Neural cell (in vitro differentiated cells): Measurements from ENCODE around the gene JAZF1. TPM values are rescaled to one million over a fixed set of nuclear protein-coding genes. Genes with fewer than 3 reads are reported as not detected.

ENCODE experiments used
- H2AFZ ChIP-seq: fragments of 200-600, 300-800 bp; sonication (generic), shearing (Covaris generic); 2 replicates; pipeline ENCODE4 v1.6.0; 2014; ENCODE audit warnings: low read depth, mild to moderate bottlenecking, antibody characterized with exemption, low read length, moderate library complexity
- H3F3A ChIP-seq: fragments of 200-600 bp; shearing (Covaris generic); 2 replicates; pipeline ENCODE4 v1.6.1; 2016; ENCODE audit warnings: mild to moderate bottlenecking, moderate library complexity, mixed read lengths, antibody characterized with exemption, low read length; ENCODE audit not compliant: insufficient read depth, poor library complexity, severe bottlenecking
- H3K27ac ChIP-seq: fragments of 200-600, 300-800 bp; sonication (generic), shearing (Covaris generic); 2 replicates; pipeline ENCODE4 v1.5.1; 2014; ENCODE audit warnings: mild to moderate bottlenecking, low read length, moderate library complexity
- H3K27me3 ChIP-seq: fragments of 300-800, 200-600 bp; sonication (generic), shearing (Covaris generic); 2 replicates; pipeline ENCODE4 v1.6.0; 2014; ENCODE audit warnings: mild to moderate bottlenecking, low read depth, low read length, moderate library complexity; ENCODE audit not compliant: insufficient read depth
- H3K36me3 ChIP-seq: fragments of 300-800, 200-600 bp; sonication (generic), shearing (Covaris generic); 2 replicates; pipeline ENCODE4 v1.5.1; 2014; ENCODE audit warnings: mild to moderate bottlenecking, antibody characterized with exemption, low read length, moderate library complexity; ENCODE audit not compliant: insufficient read depth
- H3K4me2 ChIP-seq: fragments of 300-800, 200-600 bp; sonication (generic), shearing (Covaris generic); 2 replicates; pipeline ENCODE4 v1.6.0; 2014; ENCODE audit warnings: mild to moderate bottlenecking, low read length
- H3K4me3 ChIP-seq: fragments of 300-800, 200-600 bp; sonication (generic), shearing (Covaris generic); 2 replicates; pipeline ENCODE4 v1.5.1; 2014; ENCODE audit warnings: mild to moderate bottlenecking, low read length, moderate library complexity
- H3K79me2 ChIP-seq: fragments of 200-600 bp; shearing (Covaris generic); replicated peaks from 2 replicates; pipeline ENCODE4 v1.6.0; 2014; ENCODE audit warnings: mild to moderate bottlenecking, low read length, moderate library complexity; ENCODE audit not compliant: insufficient read depth
- H3K9ac ChIP-seq: fragments of 300-800, 200-600 bp; sonication (generic), shearing (Covaris generic); 2 replicates; pipeline ENCODE4 v1.6.1; 2016; ENCODE audit warnings: mild to moderate bottlenecking, low read length, mixed read lengths
- H3K9me2 ChIP-seq: fragments of 200-600 bp; shearing (Covaris generic); 2 replicates; pipeline ENCODE4 v1.6.1; 2016; ENCODE audit warnings: mild to moderate bottlenecking, low read length, mixed read lengths; ENCODE audit not compliant: insufficient read depth
- H3K9me3 ChIP-seq: fragments of 200-600, 300-800 bp; sonication (generic), shearing (Covaris generic); 2 replicates; pipeline ENCODE4 v1.6.1; 2016; ENCODE audit warnings: mild to moderate bottlenecking, mixed run types, low read length, moderate library complexity, mixed read lengths
- H4K20me1 ChIP-seq: fragments of 200-600 bp; shearing (Covaris generic); 2 replicates; pipeline ENCODE4 v1.6.1; 2016; ENCODE audit warnings: mild to moderate bottlenecking, mixed run types; ENCODE audit not compliant: insufficient read depth
- EP300 ChIP-seq: fragments of 450-650 bp; conservative IDR thresholded peaks from 2 replicates; pipeline ENCODE4 v1.6.1; 2014; ENCODE audit warnings: antibody characterized with exemption, mild to moderate bottlenecking, moderate library complexity; ENCODE audit not compliant: poor library complexity, severe bottlenecking
- EZH2 ChIP-seq: fragments of 200-600, 300-800 bp; shearing (Covaris generic), sonication (generic); IDR thresholded peaks from 2 replicates; pipeline ENCODE4 v1.6.1; 2014; ENCODE audit warnings: antibody characterized with exemption, low read length, borderline replicate concordance, mild to moderate bottlenecking; ENCODE audit not compliant: insufficient read depth, poor library complexity, severe bottlenecking
- MXI1 ChIP-seq: fragments of 450-650 bp; conservative IDR thresholded peaks from 2 replicates; pipeline ENCODE4 v1.6.1; 2014; ENCODE audit warnings: antibody characterized with exemption, mild to moderate bottlenecking; ENCODE audit not compliant: poor library complexity, severe bottlenecking
- POLR2AphosphoS5 ChIP-seq: IDR thresholded peaks from 2 replicates; pipeline ENCODE4 v1.6.1; 2012
- RAD21 ChIP-seq: fragments of 450-650 bp; conservative IDR thresholded peaks from 2 replicates; pipeline ENCODE4 v1.6.1; 2014; ENCODE audit warnings: antibody characterized with exemption, mild to moderate bottlenecking, moderate library complexity
- SMC3 ChIP-seq: fragments of 450-650 bp; conservative IDR thresholded peaks from 2 replicates; pipeline ENCODE4 v1.6.1; 2014; ENCODE audit warnings: antibody characterized with exemption, mild to moderate bottlenecking, moderate library complexity; ENCODE audit not compliant: poor library complexity
- TAF1 ChIP-seq: IDR thresholded peaks from 2 replicates; pipeline ENCODE4 v1.6.1; 2012; ENCODE audit warnings: low read depth
- polyA plus RNA-seq: library from polyadenylated mRNA; depleted of rRNA; stranded (reverse); fragments of >200 nt; gene quantifications from 2 replicates; pipeline ENCODE4 v1.2.3, GENCODE V29; 2014
- TF ChIP-seq, protein P1 (sequence below): IDR thresholded peaks from 2 replicates; pipeline ENCODE4 v1.6.1; 2012; ENCODE audit warnings: borderline replicate concordance
- TF ChIP-seq, protein P2 (sequence below): fragments of 450-650 bp; IDR thresholded peaks from 2 replicates; pipeline ENCODE4 v1.5.1; 2014; ENCODE audit warnings: antibody characterized with exemption, mild to moderate bottlenecking, moderate library complexity; ENCODE audit not compliant: poor library complexity, severe bottlenecking

JAZF1 gene
- polyA plus RNA-seq, 1 donor from 2014 or later = 29.5 TPM

- H3K4me3 ChIP-seq = no peak overlapping the region
- no peaks in the 10 kb centered on the region for H3K79me2 ChIP-seq
- H3K9ac ChIP-seq = no peak overlapping the region
- no peaks in the 10 kb centered on the region for H3K27me3 ChIP-seq
- no peaks in the 10 kb centered on the region for H3K36me3 ChIP-seq
- no peaks in the 10 kb centered on the region for H3F3A ChIP-seq
- no peaks in the 10 kb centered on the region for H3K9me3 ChIP-seq
- H3K4me2 ChIP-seq = no peak overlapping the region
- TF ChIP-seq RAD21 = no peak
- TF ChIP-seq SMC3 = no peak
- no peak for TF ChIP-seq EZH2
- TF ChIP-seq TAF1 = no peak
- no peak for TF ChIP-seq MXI1
- TF ChIP-seq POLR2AphosphoS5 = no peak
- TF ChIP-seq, protein P1, sequence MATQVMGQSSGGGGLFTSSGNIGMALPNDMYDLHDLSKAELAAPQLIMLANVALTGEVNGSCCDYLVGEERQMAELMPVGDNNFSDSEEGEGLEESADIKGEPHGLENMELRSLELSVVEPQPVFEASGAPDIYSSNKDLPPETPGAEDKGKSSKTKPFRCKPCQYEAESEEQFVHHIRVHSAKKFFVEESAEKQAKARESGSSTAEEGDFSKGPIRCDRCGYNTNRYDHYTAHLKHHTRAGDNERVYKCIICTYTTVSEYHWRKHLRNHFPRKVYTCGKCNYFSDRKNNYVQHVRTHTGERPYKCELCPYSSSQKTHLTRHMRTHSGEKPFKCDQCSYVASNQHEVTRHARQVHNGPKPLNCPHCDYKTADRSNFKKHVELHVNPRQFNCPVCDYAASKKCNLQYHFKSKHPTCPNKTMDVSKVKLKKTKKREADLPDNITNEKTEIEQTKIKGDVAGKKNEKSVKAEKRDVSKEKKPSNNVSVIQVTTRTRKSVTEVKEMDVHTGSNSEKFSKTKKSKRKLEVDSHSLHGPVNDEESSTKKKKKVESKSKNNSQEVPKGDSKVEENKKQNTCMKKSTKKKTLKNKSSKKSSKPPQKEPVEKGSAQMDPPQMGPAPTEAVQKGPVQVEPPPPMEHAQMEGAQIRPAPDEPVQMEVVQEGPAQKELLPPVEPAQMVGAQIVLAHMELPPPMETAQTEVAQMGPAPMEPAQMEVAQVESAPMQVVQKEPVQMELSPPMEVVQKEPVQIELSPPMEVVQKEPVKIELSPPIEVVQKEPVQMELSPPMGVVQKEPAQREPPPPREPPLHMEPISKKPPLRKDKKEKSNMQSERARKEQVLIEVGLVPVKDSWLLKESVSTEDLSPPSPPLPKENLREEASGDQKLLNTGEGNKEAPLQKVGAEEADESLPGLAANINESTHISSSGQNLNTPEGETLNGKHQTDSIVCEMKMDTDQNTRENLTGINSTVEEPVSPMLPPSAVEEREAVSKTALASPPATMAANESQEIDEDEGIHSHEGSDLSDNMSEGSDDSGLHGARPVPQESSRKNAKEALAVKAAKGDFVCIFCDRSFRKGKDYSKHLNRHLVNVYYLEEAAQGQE = no peak
- TF ChIP-seq EP300 = no peak
- no peak overlapping the region for H3K27ac ChIP-seq
- no peaks in the 10 kb centered on the region for H4K20me1 ChIP-seq
- no peaks in the 10 kb centered on the region for H3K9me2 ChIP-seq
- H2AFZ ChIP-seq = no peak overlapping the region
Observed at GRCh38 chr7:28006491-28006890, 174.1 kb downstream of the JAZF1 start.

DNA sequence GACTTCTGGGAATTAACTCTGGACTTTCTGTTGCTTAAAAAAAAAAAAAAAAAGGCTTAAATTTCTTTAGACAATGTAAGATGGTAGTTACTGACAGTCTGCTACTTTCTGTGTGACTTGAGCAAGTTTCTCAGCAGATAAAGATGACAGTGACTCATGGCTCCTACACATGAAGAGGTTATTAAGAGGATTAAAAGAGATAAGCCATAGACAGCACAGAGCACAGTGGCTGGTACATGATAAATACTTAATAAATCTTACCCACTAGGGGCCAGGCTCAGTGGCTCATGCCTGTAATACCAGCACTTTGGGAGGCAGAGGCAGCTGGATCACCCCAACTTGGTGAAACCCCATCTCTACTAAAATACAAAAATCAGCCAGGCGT, 174.8 kb downstream of the JAZF1 start:
- no peaks in the 10 kb centered on the region for H3K27me3 ChIP-seq
- H3K4me2 ChIP-seq = no peak overlapping the region
- no peaks in the 10 kb centered on the region for H4K20me1 ChIP-seq
- H2AFZ ChIP-seq = no peak overlapping the region
- no peak overlapping the region for H3K4me3 ChIP-seq
- H3K36me3 ChIP-seq = no peaks in the 10 kb centered on the region
- no peak overlapping the region for H3K9ac ChIP-seq
- H3K27ac ChIP-seq = no peak overlapping the region
- no peaks in the 10 kb centered on the region for H3F3A ChIP-seq
- TF ChIP-seq, protein P2, sequence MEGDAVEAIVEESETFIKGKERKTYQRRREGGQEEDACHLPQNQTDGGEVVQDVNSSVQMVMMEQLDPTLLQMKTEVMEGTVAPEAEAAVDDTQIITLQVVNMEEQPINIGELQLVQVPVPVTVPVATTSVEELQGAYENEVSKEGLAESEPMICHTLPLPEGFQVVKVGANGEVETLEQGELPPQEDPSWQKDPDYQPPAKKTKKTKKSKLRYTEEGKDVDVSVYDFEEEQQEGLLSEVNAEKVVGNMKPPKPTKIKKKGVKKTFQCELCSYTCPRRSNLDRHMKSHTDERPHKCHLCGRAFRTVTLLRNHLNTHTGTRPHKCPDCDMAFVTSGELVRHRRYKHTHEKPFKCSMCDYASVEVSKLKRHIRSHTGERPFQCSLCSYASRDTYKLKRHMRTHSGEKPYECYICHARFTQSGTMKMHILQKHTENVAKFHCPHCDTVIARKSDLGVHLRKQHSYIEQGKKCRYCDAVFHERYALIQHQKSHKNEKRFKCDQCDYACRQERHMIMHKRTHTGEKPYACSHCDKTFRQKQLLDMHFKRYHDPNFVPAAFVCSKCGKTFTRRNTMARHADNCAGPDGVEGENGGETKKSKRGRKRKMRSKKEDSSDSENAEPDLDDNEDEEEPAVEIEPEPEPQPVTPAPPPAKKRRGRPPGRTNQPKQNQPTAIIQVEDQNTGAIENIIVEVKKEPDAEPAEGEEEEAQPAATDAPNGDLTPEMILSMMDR = no peak
- TF ChIP-seq EZH2 (no peak), TAF1 (no peak)
- no peaks in the 10 kb centered on the region for H3K9me2 ChIP-seq
- H3K79me2 ChIP-seq = no peaks in the 10 kb centered on the region
- no peaks in the 10 kb centered on the region for H3K9me3 ChIP-seq
